ENCODE measurements around the gene GNAS-AS1. TPM values are rescaled to one million over a fixed set of nuclear protein-coding genes. Genes with fewer than 3 reads are reported as not detected.

The GNAS-AS1 gene
- total RNA-seq, 6 donors from 2014 or later = 0.30 to 2.1 (median 0.54) TPM; not detected in 1

- Histone ChIP-seq H3K36me3 (no peaks in the 10 kb centered on the region), H3K9me3 (no peaks in the 10 kb centered on the region), H3K4me3 (no peak overlapping the region), H3K4me1 (peaks cover 0 to 10% (median 4%) of the 10 kb centered on the region in 4 donors), H3K27ac (no peak overlapping the region), H3K27me3 (peaks cover 0 to 14% (median 0%) of the 10 kb centered on the region in 4 donors)
- DNase-seq (no peak), ATAC-seq (ENCODE audit: low FRiP score in 2 of 2) (no peak)
- WGBS, 2 donors = 88 to 90% methylated on average over 1 of the region's 1 CpG
- TF ChIP-seq POLR2A (IDR thresholded peaks at IDR 0.05) (no peak), EP300 (IDR thresholded peaks at IDR 0.05) (no peak), POLR2AphosphoS5 (IDR thresholded peaks at IDR 0.05) (no peak), CTCF (IDR thresholded peaks at IDR 0.05) (no peak)
Observed at GRCh38 chr20:58837717-58838116, 13.0 kb downstream of the GNAS-AS1 start.

GRCh38 chr20:58836616-58837204 lies 14.0 kb downstream of the GNAS-AS1 start:
- no peak overlapping the region for H3K4me3 ChIP-seq
- ATAC-seq (ENCODE audit: low FRiP score in 2 of 2) = no peak
- no peak for TF ChIP-seq EP300 (IDR thresholded peaks at IDR 0.05)
- no peak for TF ChIP-seq CTCF (IDR thresholded peaks at IDR 0.05)
- no peak for TF ChIP-seq POLR2AphosphoS5 (IDR thresholded peaks at IDR 0.05)
- no peak for TF ChIP-seq POLR2A (IDR thresholded peaks at IDR 0.05)
- no peak for DNase-seq
- H3K27me3 ChIP-seq = peaks cover 0 to 13% (median 0%) of the 10 kb centered on the region in 4 donors
- WGBS, 2 donors = 77 to 86% methylated on average over 10 of the region's 10 CpGs
- no peak overlapping the region for H3K27ac ChIP-seq
- H3K9me3 ChIP-seq = no peaks in the 10 kb centered on the region
- H3K4me1 ChIP-seq = peaks cover 0 to 10% (median 4%) of the 10 kb centered on the region in 4 donors
- no peaks in the 10 kb centered on the region for H3K36me3 ChIP-seq

- TF ChIP-seq EP300 (IDR thresholded peaks at IDR 0.05) = no peak
- TF ChIP-seq POLR2AphosphoS5 (IDR thresholded peaks at IDR 0.05) = no peak
- TF ChIP-seq POLR2A (IDR thresholded peaks at IDR 0.05) = no peak
- no peak for TF ChIP-seq CTCF (IDR thresholded peaks at IDR 0.05)
- Histone ChIP-seq H3K4me3 (no peak overlapping the region), H3K27ac (no peak overlapping the region), H3K9me3 (no peaks in the 10 kb centered on the region), H3K4me1 (peaks cover 0 to 10% (median 4%) of the 10 kb centered on the region in 4 donors), H3K36me3 (no peaks in the 10 kb centered on the region), H3K27me3 (no peaks in the 10 kb centered on the region)
- no peak for ATAC-seq (ENCODE audit: low FRiP score in 2 of 2)
- no peak for DNase-seq
- WGBS, 2 donors = 83 to 92% methylated on average over 2 of the region's 2 CpGs
Observed at GRCh38 chr20:58835231-58835630, 15.5 kb downstream of the GNAS-AS1 start.

- ATAC-seq (ENCODE audit: low FRiP score in 2 of 2) = no peak
- 86 to 94% methylated on average over 10 of the region's 10 CpGs for WGBS, 2 donors
Observed at GRCh38 chr20:58833921-58834320, 16.8 kb downstream of the GNAS-AS1 start.

More at GRCh38 chr20:58833921-58834320, 16.8 kb downstream of the GNAS-AS1 start:
- Histone ChIP-seq H3K27ac (no peak overlapping the region), H3K36me3 (no peaks in the 10 kb centered on the region), H3K4me3 (no peak overlapping the region), H3K4me1 (peaks cover 0 to 7% (median 0%) of the 10 kb centered on the region in 4 donors), H3K27me3 (no peaks in the 10 kb centered on the region), H3K9me3 (no peaks in the 10 kb centered on the region)
- TF ChIP-seq CTCF (IDR thresholded peaks at IDR 0.05) (no peak), EP300 (IDR thresholded peaks at IDR 0.05) (no peak), POLR2AphosphoS5 (IDR thresholded peaks at IDR 0.05) (no peak), POLR2A (IDR thresholded peaks at IDR 0.05) (no peak)
- peak in 1 of 2 donors; percentile 19 for DNase-seq
